ENCODE results near the gene KLHL2. TPM values are rescaled to one million over a fixed set of nuclear protein-coding genes. Genes with fewer than 3 reads are reported as not detected.
"Not testable (repeated sequence)": the region's sequence is repeated elsewhere in the genome, so short reads cannot be mapped to it uniquely, and the experiment has no call there.

KLHL2 gene
- total RNA-seq, 6 experiments from 2014 or later, result 10.9 to 13.7 (median 11.4) TPM

DNA sequence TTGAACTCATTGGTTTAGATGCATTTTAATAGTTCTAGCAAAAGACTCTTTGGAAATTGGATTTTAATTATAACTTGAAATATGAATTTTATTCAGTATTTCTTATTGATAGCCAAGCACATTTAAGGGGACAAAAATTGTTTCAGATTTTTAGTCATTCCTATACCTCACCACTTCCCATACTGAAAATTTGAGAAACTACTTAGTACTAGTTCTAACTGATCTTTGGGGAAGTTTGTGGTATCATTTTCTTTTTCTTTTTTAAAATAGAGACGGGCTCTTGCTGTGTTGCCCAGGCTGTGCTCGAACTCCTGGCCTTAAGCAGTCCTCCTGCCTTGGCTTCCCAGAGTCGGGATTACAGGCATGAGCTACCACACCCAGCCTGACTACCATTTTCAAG lies 68.0 kb downstream of the KLHL2 start:
- H3K4me3 Mint-ChIP-seq; DNase-seq; H3K4me1 Mint-ChIP-seq (ENCODE audit: low read depth); H3K27ac Mint-ChIP-seq; H3K9me3 Mint-ChIP-seq; H3K27me3 Mint-ChIP-seq (ENCODE audit: insufficient read depth): not testable (repeated sequence)
- H3K36me3 Mint-ChIP-seq (ENCODE audit: low read depth), result peaks cover 16% of the 10 kb centered on the region

DNA sequence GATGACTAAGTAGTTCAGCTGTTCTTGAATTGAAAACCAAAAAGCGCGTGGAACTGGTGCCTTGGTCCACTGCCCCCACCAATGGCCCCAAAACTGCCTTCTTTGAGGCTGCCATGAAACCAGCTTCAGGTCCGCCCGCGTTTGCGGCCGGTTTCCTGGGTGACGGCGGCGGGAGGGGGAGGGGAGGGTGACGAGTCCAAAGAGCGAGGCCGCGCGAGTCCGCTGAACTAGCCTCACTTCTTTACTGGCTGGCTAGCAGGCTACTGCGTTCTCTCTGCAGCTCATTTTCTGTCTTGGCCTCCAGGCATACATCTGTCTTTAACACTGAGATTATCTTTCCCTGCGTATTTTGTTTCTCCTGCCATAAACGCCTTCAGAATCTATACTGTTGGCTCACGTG lies 72.2 kb downstream of the KLHL2 start:
- H3K27me3 Mint-ChIP-seq (ENCODE audit: insufficient read depth); H3K4me1 Mint-ChIP-seq (ENCODE audit: low read depth); DNase-seq; H3K27ac Mint-ChIP-seq; H3K4me3 Mint-ChIP-seq; H3K9me3 Mint-ChIP-seq: not testable (repeated sequence)
- H3K36me3 Mint-ChIP-seq (ENCODE audit: low read depth), result peaks cover 17% of the 10 kb centered on the region

DNA sequence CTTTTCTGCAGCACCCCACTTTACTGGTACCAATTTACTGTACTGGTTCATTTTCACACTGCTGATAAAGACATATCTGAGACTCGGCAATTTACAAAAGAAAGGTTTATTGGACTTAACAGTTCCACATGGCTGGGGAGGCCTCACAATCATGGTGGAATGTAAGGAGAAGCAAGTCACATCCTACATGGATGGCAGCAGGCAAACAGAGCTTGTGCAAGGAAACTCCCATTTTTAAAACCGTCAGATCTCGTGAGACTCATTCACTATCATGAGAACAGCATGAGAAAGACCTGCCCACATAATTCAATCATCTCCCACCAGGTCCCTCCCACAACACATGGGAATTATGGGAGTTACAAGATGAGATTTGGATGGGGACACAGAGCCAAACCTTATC lies 77.3 kb downstream of the KLHL2 start:
- not testable (repeated sequence) for H3K4me3 Mint-ChIP-seq, H3K9me3 Mint-ChIP-seq
- peaks cover 22% of the 10 kb centered on the region for H3K36me3 Mint-ChIP-seq (ENCODE audit: low read depth)

DNA sequence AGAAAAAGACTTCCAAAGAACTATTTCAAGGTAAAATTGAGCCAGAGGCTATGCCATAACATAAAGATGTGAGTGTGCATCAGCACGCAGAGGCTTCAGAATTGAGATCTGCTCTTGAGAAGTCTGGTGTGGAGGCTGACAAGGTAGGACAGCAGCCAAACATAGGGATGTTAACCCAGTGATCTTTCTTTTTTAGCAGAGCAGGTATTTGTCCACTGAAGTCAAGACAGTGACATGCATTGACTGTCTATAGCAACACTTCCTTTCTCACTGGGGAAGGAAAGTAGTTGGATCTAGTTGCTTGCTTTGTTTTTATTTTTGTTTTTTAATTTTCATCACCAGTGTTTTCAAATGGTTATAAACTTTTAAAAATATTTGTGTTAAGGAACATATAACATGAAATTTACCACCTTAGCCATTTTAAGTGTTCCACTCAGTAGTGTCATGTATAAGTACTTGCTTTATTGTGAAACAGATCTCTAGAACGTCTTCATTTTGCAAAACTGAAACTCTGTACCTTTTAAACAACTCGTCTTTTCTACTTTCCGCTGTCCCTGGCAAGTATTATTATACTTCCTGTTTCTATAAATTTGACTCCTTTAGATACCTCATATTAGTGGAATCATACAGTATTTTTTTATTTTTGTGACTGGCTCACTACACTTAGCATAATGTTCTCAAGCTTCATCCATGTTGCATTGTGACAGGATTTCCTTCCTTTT lies 79.4 kb downstream of the KLHL2 start:
- not testable (repeated sequence) for H3K9me3 Mint-ChIP-seq, H3K27ac Mint-ChIP-seq, DNase-seq

More for the DNA sequence above, 77.3 kb downstream of the KLHL2 start:
- not testable (repeated sequence) for H3K27me3 Mint-ChIP-seq (ENCODE audit: insufficient read depth); H3K27ac Mint-ChIP-seq; DNase-seq
- H3K4me1 Mint-ChIP-seq (ENCODE audit: low read depth), result peaks cover 22% of the 10 kb centered on the region

DNA sequence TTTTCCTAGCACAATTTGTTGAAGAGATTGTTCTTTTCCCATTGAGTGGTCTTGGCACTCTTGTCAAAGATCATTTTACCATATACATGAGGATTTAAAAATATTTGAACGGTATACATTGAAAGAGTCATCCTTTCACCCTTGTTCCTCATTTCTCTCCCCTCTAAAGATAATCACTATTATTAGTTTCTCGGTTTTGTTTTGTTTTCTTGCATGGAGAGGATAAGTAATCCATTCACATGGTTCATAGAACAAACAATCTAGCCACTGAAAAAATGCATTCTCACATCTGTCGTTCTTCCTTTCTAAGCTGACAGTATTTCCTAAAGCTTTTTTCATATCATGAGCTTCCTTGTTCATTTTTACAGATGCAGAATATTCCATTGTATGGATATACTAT lies 80.9 kb downstream of the KLHL2 start:
- no peaks in the 10 kb centered on the region for H3K9me3 Mint-ChIP-seq
- no peak for DNase-seq
- peak overlapping the region; percentile 10; the same call in 1 of the 2 replicates for H3K4me3 Mint-ChIP-seq
- peaks cover 24% of the 10 kb centered on the region for H3K4me1 Mint-ChIP-seq (ENCODE audit: low read depth)
- H3K36me3 Mint-ChIP-seq (ENCODE audit: low read depth), result peaks cover 12% of the 10 kb centered on the region
- no peaks in the 10 kb centered on the region for H3K27me3 Mint-ChIP-seq (ENCODE audit: insufficient read depth)
- peak overlapping the region; percentile 37 for H3K27ac Mint-ChIP-seq
- TF ChIP-seq, protein P1, sequence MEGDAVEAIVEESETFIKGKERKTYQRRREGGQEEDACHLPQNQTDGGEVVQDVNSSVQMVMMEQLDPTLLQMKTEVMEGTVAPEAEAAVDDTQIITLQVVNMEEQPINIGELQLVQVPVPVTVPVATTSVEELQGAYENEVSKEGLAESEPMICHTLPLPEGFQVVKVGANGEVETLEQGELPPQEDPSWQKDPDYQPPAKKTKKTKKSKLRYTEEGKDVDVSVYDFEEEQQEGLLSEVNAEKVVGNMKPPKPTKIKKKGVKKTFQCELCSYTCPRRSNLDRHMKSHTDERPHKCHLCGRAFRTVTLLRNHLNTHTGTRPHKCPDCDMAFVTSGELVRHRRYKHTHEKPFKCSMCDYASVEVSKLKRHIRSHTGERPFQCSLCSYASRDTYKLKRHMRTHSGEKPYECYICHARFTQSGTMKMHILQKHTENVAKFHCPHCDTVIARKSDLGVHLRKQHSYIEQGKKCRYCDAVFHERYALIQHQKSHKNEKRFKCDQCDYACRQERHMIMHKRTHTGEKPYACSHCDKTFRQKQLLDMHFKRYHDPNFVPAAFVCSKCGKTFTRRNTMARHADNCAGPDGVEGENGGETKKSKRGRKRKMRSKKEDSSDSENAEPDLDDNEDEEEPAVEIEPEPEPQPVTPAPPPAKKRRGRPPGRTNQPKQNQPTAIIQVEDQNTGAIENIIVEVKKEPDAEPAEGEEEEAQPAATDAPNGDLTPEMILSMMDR (IDR thresholded peaks at IDR 0.05), result no peak

More for the DNA sequence above, 79.4 kb downstream of the KLHL2 start:
- peaks cover 22% of the 10 kb centered on the region for H3K36me3 Mint-ChIP-seq (ENCODE audit: low read depth)
- H3K4me3 Mint-ChIP-seq; H3K27me3 Mint-ChIP-seq (ENCODE audit: insufficient read depth): not testable (repeated sequence)
- peaks cover 24% of the 10 kb centered on the region for H3K4me1 Mint-ChIP-seq (ENCODE audit: low read depth)

DNA sequence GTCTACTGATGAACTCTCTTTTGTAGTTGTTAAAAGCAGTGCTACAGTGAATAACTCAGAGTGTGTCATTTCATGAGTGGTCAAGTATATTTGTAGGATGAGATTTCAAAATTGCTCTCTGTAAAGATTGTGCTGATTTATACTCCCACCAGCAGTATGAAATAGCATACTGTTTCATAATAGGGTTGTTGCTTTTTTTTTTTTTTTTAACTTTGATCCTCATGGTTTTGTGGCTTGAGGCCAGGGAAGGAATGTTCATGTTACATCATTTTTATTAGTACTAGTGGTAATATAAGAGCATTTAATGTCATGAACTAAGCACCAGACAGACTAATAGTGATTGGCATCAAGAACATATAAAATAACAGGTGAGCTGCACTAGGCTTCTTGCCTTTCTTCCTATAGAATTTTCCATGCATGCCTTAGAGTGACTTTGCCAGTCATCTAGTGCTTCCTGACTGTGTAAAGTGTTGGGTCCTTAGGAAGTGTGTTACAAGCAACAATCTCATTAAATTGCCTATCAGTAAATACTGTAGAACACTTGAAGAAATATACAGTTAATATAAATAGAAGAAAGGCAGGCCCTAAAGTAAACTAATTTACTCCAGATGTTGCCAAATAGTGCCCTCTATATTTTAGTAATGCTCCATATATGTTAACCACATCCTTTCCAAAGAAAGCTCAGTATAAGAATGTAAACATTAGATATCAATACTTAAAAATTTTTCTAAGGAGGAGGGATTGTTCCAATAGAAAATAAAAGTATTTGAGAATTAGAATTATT lies 81.5 kb downstream of the KLHL2 start:
- peak; percentile 52 for DNase-seq
- Mint-ChIP-seq H3K27ac (peak overlapping the region; percentile 37), H3K27me3 (ENCODE audit: insufficient read depth) (no peaks in the 10 kb centered on the region), H3K4me3 (peak overlapping the region; percentile 10; the same call in 1 of the 2 replicates), H3K4me1 (ENCODE audit: low read depth) (peaks cover 24% of the 10 kb centered on the region), H3K9me3 (no peaks in the 10 kb centered on the region), H3K36me3 (ENCODE audit: low read depth) (peaks cover 10% of the 10 kb centered on the region)
- TF ChIP-seq, protein P1 (IDR thresholded peaks at IDR 0.05), result no peak

DNA sequence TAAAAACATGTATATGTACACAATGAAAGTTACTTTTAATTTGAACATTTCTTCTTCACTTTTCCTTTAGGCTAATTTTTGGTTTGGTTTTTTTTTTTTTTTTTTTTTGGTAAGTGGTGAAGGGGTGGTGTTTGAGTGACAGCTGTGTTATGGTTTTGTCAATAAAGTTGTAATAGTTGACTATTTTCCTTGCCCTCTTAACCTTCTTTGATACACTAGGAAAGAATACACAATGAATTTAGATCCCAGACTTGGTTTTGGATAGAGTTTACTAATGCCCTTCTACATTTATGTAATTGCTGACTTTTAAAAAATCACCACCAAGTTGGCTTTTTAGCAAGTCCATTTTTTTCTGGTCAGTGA lies 82.0 kb downstream of the KLHL2 start:
- Mint-ChIP-seq H3K27me3 (ENCODE audit: insufficient read depth) (no peaks in the 10 kb centered on the region), H3K4me1 (ENCODE audit: low read depth) (peaks cover 24% of the 10 kb centered on the region)

More for the DNA sequence above, 82.0 kb downstream of the KLHL2 start:
- Mint-ChIP-seq H3K9me3 (no peaks in the 10 kb centered on the region), H3K27ac (peak overlapping the region; percentile 22; the same call in 1 of the 2 replicates), H3K36me3 (ENCODE audit: low read depth) (peaks cover 7% of the 10 kb centered on the region), H3K4me3 (no peak overlapping the region)
- DNase-seq, result no peak
- TF ChIP-seq, protein P1 (IDR thresholded peaks at IDR 0.05), result no peak
